Measurements from ENCODE around the gene PRPH. TPM values are rescaled to one million over a fixed set of nuclear protein-coding genes. Genes with fewer than 3 reads are reported as not detected.

Gene PRPH
- total and polyA plus RNA-seq, 2 of the 4 experiments (the other 2 are of a cell fraction) = not detected

- Histone ChIP-seq H2AK5ac (ENCODE audit: low read depth, low read length) (peak within 1 kb of the TSS; percentile 70), H4K20me1 (ENCODE audit: insufficient read depth, low read length) (no peaks in the 10 kb centered on the region), H3K9me1 (ENCODE audit: insufficient read depth, low read length) (no peaks in the 10 kb centered on the region; the same call in 1 of the 2 replicates), H2BK15ac (ENCODE audit: low read depth, low read length) (no peak within 1 kb of the TSS), H3K36me3 (ENCODE audit: control insufficient read depth, insufficient read depth, low read length) (no peaks in the 10 kb centered on the region), H4K5ac (ENCODE audit: low read depth, low read length) (peak within 1 kb of the TSS; percentile 57), H3K14ac (replicated peaks; ENCODE audit: low read depth, low read length) (peak within 1 kb of the TSS; percentile 98), H4K91ac (ENCODE audit: insufficient read depth, low read depth, low read length) (peak within 1 kb of the TSS; percentile 73), H2BK120ac (ENCODE audit: low read depth, low read length) (peak within 1 kb of the TSS; percentile 46; the same call in 1 of the 2 replicates), H3K4me2 (ENCODE audit: low read depth, low read length) (peak within 1 kb of the TSS; percentile 92), H3K4ac (ENCODE audit: low read depth, low read length) (peak within 1 kb of the TSS; percentile 90), H3K4me1 (ENCODE audit: control insufficient read depth, insufficient read depth, low read length) (peaks cover 9% of the 10 kb centered on the region; the same call in 1 of the 2 replicates), H3K27me3 (ENCODE audit: control insufficient read depth, insufficient read depth, low read length) (no peaks in the 10 kb centered on the region), H3K56ac (ENCODE audit: extremely low read depth, insufficient read depth, low read length) (peak within 1 kb of the TSS; percentile 62; the same call in 1 of the 2 replicates), H3K23ac (ENCODE audit: low read depth, low read length) (peak within 1 kb of the TSS; percentile 92), H2BK20ac (ENCODE audit: low read depth, low read length) (no peak within 1 kb of the TSS), H3K18ac (ENCODE audit: low read depth, low read length) (no peak within 1 kb of the TSS), H2AK9ac (replicated peaks; ENCODE audit: low read depth, low read length, poor library complexity) (peak within 1 kb of the TSS; percentile 91), H4K8ac (ENCODE audit: low read depth in 2 of 2, low read length in 2 of 2) (peak within 1 kb of the TSS; percentile 72 to 89), H3K9me3 (ENCODE audit: control insufficient read depth, insufficient read depth, low read length) (no peaks in the 10 kb centered on the region), H3K27ac (ENCODE audit: insufficient read depth, low read length) (peak within 1 kb of the TSS; percentile 72), H2AFZ (replicated peaks; ENCODE audit: low read length, poor library complexity) (peak within 1 kb of the TSS; percentile 100), H3K79me1 (ENCODE audit: low read depth in 1 of 2, low read length in 2 of 2) (peaks cover 9 to 41% of the 10 kb centered on the region in 2 experiments; a peak in 3 of 4 replicates), H3K9ac (ENCODE audit: low read depth, low read length) (peak within 1 kb of the TSS; percentile 81), H2BK5ac (ENCODE audit: low read depth, low read length, poor library complexity, severe bottlenecking) (peak within 1 kb of the TSS; percentile 51), H3K4me3 (ENCODE audit: insufficient read depth, low read depth, low read length) (peak within 1 kb of the TSS; percentile 82)
- peak; percentile 97 for DNase-seq
- dilution Hi-C loops (cut with HindIII; ENCODE audit: low sequenced_read_pairs, unreplicated experiment) (no loop called here), intact Hi-C loops (cut with micrococcal nuclease) (no loop called here), in situ Hi-C loops (cut with MboI; ENCODE audit: low sequenced_read_pairs) (no loop called here)
- WGBS, 2 experiments (ENCODE audit: extremely low coverage in 2 of 2, insufficient read length in 1 of 2) = 0% methylated on average over 31 of the region's 65 CpGs; no CpG with 5 or more reads in 1 of the 2 experiments
- peak; percentile 100 for ATAC-seq (ENCODE audit: low read depth)
- POLR2A ChIA-PET (ENCODE audit: unreplicated experiment) = interaction anchor here (1.6 kb wide), 1 partner anchor 9 kb away, joined by 4 read pairs; no protein-coding TSS in a partner anchor
- CTCF ChIA-PET = interaction anchor here (0.7 to 1.7 kb wide), 5 partner anchors 9 to 102 kb away, joined by 3 to 9 read pairs (median 3); partner anchors contain the start of gene C1QL4
- TSS peak; percentile 58 for BruUV-seq (replicated peaks)
- TF ChIP-seq CEBPB (IDR thresholded peaks at IDR 0.05; ENCODE audit: low read depth, low read length) (no peak), FOS (IDR thresholded peaks at IDR 0.05; ENCODE audit: low read depth, low read length) (0 out of 2 replicates have a peak, but pooled peaks have one; percentile 22), MXI1 (IDR thresholded peaks at IDR 0.05; ENCODE audit: borderline replicate concordance, low read depth, low read length) (peak; percentile 93), MAZ (IDR thresholded peaks at IDR 0.05; ENCODE audit: borderline replicate concordance, low read depth, low read length) (peak; percentile 80; the same call in 1 of the 2 replicates)
Observed at GRCh38 chr12:49322708-49323523, 28.0 kb downstream of the PRPH start, which contains the start of gene TROAP. TROAP (plus strand) TSS chr12:49323255; CDS start chr12:49323609, 354 bp downstream.
